ENCODE measurements around the gene TMEM184C. TPM values are rescaled to one million over a fixed set of nuclear protein-coding genes. Genes with fewer than 3 reads are reported as not detected.

TMEM184C gene
- total RNA-seq, 1 donor from 2014 or later: 29.8 TPM

Other genes starting within 250 kb of the TMEM184C start
- under 0.01 and 0.22 TPM in 2 replicates for gene EDNRA, start 136.3 kb upstream of the TMEM184C start, total RNA-seq
- gene PRMT9, start 66.8 kb downstream of the TMEM184C start, total RNA-seq: 7.1 and 7.4 TPM in 2 replicates
- 4.8 and 8.9 TPM in 2 replicates for gene ARHGAP10, start 114.7 kb downstream of the TMEM184C start, total RNA-seq

Data from lung microvascular endothelial cell (primary cell).